D721Med (cell line): ENCODE measurements around the gene FOXP3.

Experiments used
- DNase-seq: peaks from one replicate; pipeline ENCODE4 v3.0.0; 2011; ENCODE audit warnings: low spot score; ENCODE audit not compliant: insufficient read length
- FAIRE-seq: peaks from 2 replicates; lab custom pipeline; 2011; peaks lifted over from hg19 to GRCh38; lab: Jason Lieb, UNC
- TF ChIP-seq, protein P1 (sequence below): IDR thresholded peaks from 2 replicates; pipeline ENCODE4 v1.5.1; 2012; ENCODE audit warnings: mild to moderate bottlenecking, control low read depth; ENCODE audit not compliant: insufficient read depth; ENCODE audit errors: missing control alignments

Gene FOXP3

DNA sequence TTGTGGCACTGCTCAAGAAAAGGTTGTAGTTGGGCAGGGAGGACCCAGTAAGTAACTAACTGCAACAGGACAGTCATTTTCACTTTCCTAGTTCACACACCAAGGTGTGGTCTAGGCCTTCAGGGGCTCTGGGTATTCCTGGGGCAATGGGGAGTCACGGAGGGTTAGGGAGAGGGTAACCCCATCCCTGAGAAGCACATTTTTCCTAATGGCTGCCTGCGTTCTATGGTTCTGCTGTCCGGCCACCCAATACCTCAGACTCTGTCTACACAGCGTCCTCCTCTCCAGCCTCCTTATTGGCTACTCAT lies 4.1 kb upstream of the FOXP3 start:
- FAIRE-seq, result no peak
- TF ChIP-seq, protein P1, sequence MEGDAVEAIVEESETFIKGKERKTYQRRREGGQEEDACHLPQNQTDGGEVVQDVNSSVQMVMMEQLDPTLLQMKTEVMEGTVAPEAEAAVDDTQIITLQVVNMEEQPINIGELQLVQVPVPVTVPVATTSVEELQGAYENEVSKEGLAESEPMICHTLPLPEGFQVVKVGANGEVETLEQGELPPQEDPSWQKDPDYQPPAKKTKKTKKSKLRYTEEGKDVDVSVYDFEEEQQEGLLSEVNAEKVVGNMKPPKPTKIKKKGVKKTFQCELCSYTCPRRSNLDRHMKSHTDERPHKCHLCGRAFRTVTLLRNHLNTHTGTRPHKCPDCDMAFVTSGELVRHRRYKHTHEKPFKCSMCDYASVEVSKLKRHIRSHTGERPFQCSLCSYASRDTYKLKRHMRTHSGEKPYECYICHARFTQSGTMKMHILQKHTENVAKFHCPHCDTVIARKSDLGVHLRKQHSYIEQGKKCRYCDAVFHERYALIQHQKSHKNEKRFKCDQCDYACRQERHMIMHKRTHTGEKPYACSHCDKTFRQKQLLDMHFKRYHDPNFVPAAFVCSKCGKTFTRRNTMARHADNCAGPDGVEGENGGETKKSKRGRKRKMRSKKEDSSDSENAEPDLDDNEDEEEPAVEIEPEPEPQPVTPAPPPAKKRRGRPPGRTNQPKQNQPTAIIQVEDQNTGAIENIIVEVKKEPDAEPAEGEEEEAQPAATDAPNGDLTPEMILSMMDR, result no peak
- DNase-seq, result no peak

DNA sequence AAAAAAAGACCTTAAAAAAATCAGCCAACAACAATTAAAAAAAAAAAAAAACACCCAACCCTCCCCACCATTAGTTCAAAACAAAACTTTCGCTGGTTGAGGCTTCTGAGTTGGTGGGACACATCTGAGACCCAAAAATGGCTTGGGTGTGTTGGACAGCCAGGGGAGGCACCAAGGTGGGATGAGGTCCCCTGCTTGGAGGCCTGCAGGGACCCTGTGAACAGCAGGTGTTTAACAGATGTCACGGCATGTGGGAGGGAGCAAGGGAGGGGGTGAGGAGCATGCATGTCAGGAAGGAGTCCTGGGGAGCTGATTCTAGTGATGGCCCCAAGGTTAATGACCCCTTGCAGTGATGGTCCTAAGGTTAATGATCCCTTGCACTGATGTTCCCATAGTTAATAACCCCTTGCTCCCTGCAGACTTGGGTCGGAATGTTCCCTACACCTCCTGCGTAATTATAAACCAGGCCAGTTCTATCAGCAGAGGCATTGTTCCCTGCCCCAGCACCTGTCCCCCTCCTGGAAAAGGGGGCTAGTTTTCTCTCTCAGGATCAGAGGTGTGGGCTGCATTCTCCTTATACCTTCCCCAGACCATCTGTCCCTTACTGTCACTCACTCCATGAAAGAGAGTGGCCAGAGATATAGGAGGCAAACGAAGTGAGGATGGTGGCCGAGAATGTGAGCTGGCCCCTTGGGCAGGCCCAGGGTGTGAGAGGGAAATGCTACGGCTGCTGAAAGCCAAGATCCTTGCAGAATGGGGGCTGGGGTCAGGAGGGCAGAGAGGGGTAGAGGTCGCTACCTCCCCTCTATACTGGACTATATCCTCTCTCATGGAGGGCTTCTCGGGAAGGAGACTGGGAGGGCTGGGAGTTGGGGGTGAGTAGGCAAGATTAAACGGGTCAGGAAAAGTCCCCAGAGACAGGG lies 2.3 kb upstream of the FOXP3 start:
- no peak for FAIRE-seq
- TF ChIP-seq, protein P1, result no peak
- no peak for DNase-seq

DNA sequence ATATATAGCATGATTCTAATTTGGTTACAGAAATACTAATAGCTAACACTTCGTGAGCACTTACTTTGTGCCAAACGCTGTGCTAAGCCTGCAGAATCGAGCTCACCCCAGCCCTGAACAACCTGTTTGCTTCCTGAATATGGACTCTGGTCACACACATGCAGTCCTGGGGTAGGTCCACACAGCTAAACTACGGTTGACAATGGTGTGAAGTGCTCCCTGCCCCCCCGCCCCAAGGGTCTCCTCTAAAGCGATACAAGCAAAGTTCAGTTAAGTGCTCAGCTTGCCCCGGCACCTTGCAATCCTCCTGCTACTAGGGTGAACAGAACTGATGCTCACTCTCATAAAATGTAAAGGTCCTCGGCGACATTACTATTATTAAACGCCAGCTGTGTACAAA lies 879 bp downstream of the FOXP3 start:
- TF ChIP-seq, protein P1, result no peak
- no peak for FAIRE-seq

DNA sequence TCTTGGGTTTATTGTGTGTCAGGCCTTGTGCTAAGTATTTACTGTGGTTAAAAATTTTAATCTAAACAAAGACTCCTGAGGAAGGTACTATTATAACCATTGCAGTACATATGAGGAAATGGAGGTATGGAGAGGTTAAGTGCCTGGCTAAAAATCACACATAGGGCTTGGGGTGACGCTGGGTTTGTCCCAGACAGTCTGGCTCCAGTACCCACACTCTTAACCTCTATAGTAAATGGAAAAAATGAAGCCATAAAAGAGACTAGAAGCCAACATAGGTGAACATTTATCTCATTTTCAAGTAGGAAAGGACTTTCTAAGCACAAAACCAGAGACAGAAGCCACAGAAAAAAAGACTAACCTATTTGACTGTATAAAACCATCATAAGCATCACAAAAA lies 1.9 kb downstream of the FOXP3 start:
- FAIRE-seq (no peak), DNase-seq (no peak)
- TF ChIP-seq, protein P1, result no peak

More for the DNA sequence above, 879 bp downstream of the FOXP3 start:
- no peak for DNase-seq

DNA sequence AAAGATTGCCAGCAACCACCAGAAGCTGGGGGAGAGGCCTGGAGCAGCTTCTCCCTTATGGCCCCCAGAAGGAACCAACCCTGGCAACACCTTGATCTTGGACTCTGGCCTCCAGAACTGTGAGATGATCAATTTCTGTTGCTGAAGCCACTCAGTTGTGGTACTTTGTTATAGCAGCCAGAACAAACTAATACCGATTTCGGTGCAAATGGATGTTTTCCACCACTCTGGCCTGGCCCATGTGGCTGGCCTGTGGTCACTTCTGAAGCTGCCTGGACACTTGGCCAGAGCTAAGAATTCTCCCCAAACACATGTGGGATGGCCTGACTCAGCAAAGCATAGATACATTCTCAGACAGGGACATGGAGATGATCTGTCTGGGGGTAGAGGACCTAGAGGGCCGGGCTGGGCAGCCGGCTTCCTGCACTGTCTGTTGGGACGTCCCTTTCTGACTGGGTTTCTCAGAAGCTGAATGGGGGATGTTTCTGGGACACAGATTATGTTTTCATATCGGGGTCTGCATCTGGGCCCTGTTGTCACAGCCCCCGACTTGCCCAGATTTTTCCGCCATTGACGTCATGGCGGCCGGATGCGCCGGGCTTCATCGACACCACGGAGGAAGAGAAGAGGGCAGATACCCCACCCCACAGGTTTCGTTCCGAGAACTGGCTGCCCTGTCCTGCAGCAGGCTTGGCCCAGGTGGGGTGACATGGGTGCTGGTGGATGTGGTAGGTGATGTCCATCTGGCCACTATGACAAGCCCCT lies 4.1 kb downstream of the FOXP3 start:
- no peak for DNase-seq
- no peak for FAIRE-seq
- TF ChIP-seq, protein P1, result no peak

DNA sequence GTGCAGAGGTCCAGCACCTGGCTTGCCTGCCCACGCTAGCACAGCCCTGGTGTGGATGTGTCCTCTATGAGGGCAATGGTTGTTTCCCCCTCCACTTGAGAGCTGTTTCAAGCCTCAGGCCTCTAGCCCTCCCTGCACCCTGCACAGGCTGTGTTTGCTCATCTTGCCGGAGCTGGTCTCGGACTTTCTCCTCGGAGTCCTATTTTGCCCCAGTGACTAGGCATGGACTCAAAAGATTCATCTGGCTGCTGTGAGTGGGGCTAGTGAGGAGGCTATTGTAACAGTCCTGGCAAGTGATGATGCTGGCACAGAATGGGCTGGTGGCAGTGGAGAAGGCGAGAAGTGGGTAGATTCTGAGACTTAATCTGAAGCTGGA lies 5.8 kb downstream of the FOXP3 start:
- FAIRE-seq, result no peak
- TF ChIP-seq, protein P1, result no peak

More for the DNA sequence above, 5.8 kb downstream of the FOXP3 start:
- no peak for DNase-seq
